ENCODE data around the gene MDM1. TPM values are rescaled to one million over a fixed set of nuclear protein-coding genes. Genes with fewer than 3 reads are reported as not detected.

The MDM1 gene
- total and polyA plus RNA-seq, 2 of the 13 experiments (the other 11 are each of a cell fraction or from before 2014, with no cell fraction given) = 4.6 to 15.2 TPM

GRCh38 chr12:68381476-68382219 lies 49.5 kb upstream of the MDM1 start:
- in situ Hi-C loops (cut with HindIII; ENCODE audit: extremely low pct_ligation_motif_present, low pct_unique_long_range_greater_than_20kb) = no loop called here
- FAIRE-seq (no peak), DNase-seq (ENCODE audit: low spot score) (no peak), ATAC-seq (no peak)
- no TSS peak for BruUV-seq (replicated peaks)
- no peak overlapping the region for H3K4me3 ChIP-seq (replicated peaks in 1 of 3; ENCODE audit: insufficient read depth in 1 of 3, low read depth in 2 of 3, low read length in 3 of 3)
- H3K4me2 ChIP-seq (ENCODE audit: low read depth, low read length) = no peak overlapping the region
- H3K79me2 ChIP-seq (ENCODE audit: insufficient read depth, low read length) = no peaks in the 10 kb centered on the region
- H3K9ac ChIP-seq (ENCODE audit: insufficient read depth, low read depth, low read length) = no peak overlapping the region
- ChIA-PET CTCF (ENCODE audit: low intra/inter-chr PET ratio, low total read pairs) (no interaction called here), POLR2A (no interaction called here)
- intact Hi-C loops (cut with micrococcal nuclease; ENCODE audit: unreplicated experiment) = no loop called here
- H2AFZ ChIP-seq (ENCODE audit: low read length) = no peak overlapping the region
- no peaks in the 10 kb centered on the region for H3K4me1 ChIP-seq (ENCODE audit: insufficient read depth, low read length)
- TF ChIP-seq ZNF343 (CRISPR knock-in tag; IDR thresholded peaks at IDR 0.05) (no peak), ZNF124 (CRISPR knock-in tag; IDR thresholded peaks at IDR 0.05) (no peak), RFX1 (IDR thresholded peaks at IDR 0.05) (no peak), KLF15 (CRISPR knock-in tag; IDR thresholded peaks at IDR 0.05; ENCODE audit: borderline replicate concordance) (no peak), ZBTB21 (CRISPR knock-in tag; IDR thresholded peaks at IDR 0.05) (no peak)
- TF ChIP-seq, protein P1, sequence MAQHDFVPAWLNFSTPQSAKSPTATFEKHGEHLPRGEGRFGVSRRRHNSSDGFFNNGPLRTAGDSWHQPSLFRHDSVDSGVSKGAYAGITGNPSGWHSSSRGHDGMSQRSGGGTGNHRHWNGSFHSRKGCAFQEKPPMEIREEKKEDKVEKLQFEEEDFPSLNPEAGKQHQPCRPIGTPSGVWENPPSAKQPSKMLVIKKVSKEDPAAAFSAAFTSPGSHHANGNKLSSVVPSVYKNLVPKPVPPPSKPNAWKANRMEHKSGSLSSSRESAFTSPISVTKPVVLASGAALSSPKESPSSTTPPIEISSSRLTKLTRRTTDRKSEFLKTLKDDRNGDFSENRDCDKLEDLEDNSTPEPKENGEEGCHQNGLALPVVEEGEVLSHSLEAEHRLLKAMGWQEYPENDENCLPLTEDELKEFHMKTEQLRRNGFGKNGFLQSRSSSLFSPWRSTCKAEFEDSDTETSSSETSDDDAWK (CRISPR knock-in tag; IDR thresholded peaks at IDR 0.05) = no peak
- H3K27ac ChIP-seq (ENCODE audit: extremely low read length, insufficient read depth, low read length) = no peak overlapping the region
- no peaks in the 10 kb centered on the region for H3K9me3 ChIP-seq (ENCODE audit: low read length)
- no peaks in the 10 kb centered on the region for H4K20me1 ChIP-seq (ENCODE audit: insufficient read depth, low read length)
- H3K36me3 ChIP-seq (replicated peaks in 1 of 2; ENCODE audit: control insufficient read depth in 1 of 2, insufficient read depth in 2 of 2, low read length in 2 of 2) = no peaks in the 10 kb centered on the region
- no peaks in the 10 kb centered on the region for H3K27me3 ChIP-seq (ENCODE audit: control insufficient read depth in 1 of 2, insufficient read depth in 2 of 2, low read length in 2 of 2)
- whole genome bisulfite sequencing (ENCODE audit: low lambda C conversion rate) = 48% methylated on average over 6 of the region's 6 CpGs

- ATAC-seq = no peak
- H2AFZ ChIP-seq (ENCODE audit: low read length) = no peak overlapping the region
- no peak overlapping the region for H3K4me3 ChIP-seq (replicated peaks in 1 of 3; ENCODE audit: insufficient read depth in 1 of 3, low read depth in 2 of 3, low read length in 3 of 3)
- H3K9me3 ChIP-seq (ENCODE audit: low read length) = no peaks in the 10 kb centered on the region
- no peaks in the 10 kb centered on the region for H3K27me3 ChIP-seq (ENCODE audit: control insufficient read depth in 1 of 2, insufficient read depth in 2 of 2, low read length in 2 of 2)
- H3K9ac ChIP-seq (ENCODE audit: insufficient read depth, low read depth, low read length) = no peak overlapping the region
- no peaks in the 10 kb centered on the region for H3K79me2 ChIP-seq (ENCODE audit: insufficient read depth, low read length)
- intact Hi-C loops (cut with micrococcal nuclease; ENCODE audit: unreplicated experiment) (no loop called here), in situ Hi-C loops (cut with HindIII; ENCODE audit: extremely low pct_ligation_motif_present, low pct_unique_long_range_greater_than_20kb) (no loop called here)
- ChIA-PET CTCF (ENCODE audit: low intra/inter-chr PET ratio, low total read pairs) (no interaction called here), POLR2A (no interaction called here)
- H3K27ac ChIP-seq (ENCODE audit: extremely low read length, insufficient read depth, low read length) = no peak overlapping the region
- no TSS peak for BruUV-seq (replicated peaks)
- no peaks in the 10 kb centered on the region for H4K20me1 ChIP-seq (ENCODE audit: insufficient read depth, low read length)
- no peak for DNase-seq (ENCODE audit: low spot score)
- WGBS (ENCODE audit: low lambda C conversion rate) = 34% methylated on average over 5 of the region's 5 CpGs
- no peaks in the 10 kb centered on the region for H3K4me1 ChIP-seq (ENCODE audit: insufficient read depth, low read length)
- FAIRE-seq = no peak
- H3K36me3 ChIP-seq (replicated peaks in 1 of 2; ENCODE audit: control insufficient read depth in 1 of 2, insufficient read depth in 2 of 2, low read length in 2 of 2) = no peaks in the 10 kb centered on the region
- no peak overlapping the region for H3K4me2 ChIP-seq (ENCODE audit: low read depth, low read length)
These were observed 46.9 kb upstream of the MDM1 start for GRCh38 chr12:68378872-68379606.
